Adipocyte (in vitro differentiated cells): Measurements from ENCODE around the gene STAC3.
A peak's percentile ranks its signal among the peaks of the same experiment; 100 is the strongest.

ENCODE experiments used
- DNase-seq: peaks from one replicate; pipeline ENCODE4 v3.0.0-alpha.2; 2015; ENCODE audit warnings: low read depth
- H3K27me3 ChIP-seq: replicated peaks from 2 replicates; pipeline ENCODE4 v1.7.0; 2013; ENCODE audit warnings: mild to moderate bottlenecking, low read length, moderate library complexity; ENCODE audit not compliant: control insufficient read depth, insufficient read depth
- H3K36me3 ChIP-seq: 2 replicates; pipeline ENCODE4 v1.7.0; 2013; ENCODE audit warnings: low read length, mild to moderate bottlenecking, moderate library complexity; ENCODE audit not compliant: control insufficient read depth, insufficient read depth, severe bottlenecking
- H3K4me1 ChIP-seq: 2 replicates; pipeline ENCODE4 v1.7.0; 2013; ENCODE audit warnings: mild to moderate bottlenecking, low read length, moderate library complexity; ENCODE audit not compliant: control insufficient read depth, insufficient read depth
- H3K4me3 ChIP-seq: 2 replicates; pipeline ENCODE4 v1.7.0; 2013; ENCODE audit warnings: mild to moderate bottlenecking, low read length, moderate library complexity
- H3K9ac ChIP-seq: 2 replicates; pipeline ENCODE4 v1.7.0; 2013; ENCODE audit warnings: mild to moderate bottlenecking, low read length, moderate library complexity
- H3K9me3 ChIP-seq: 2 replicates; pipeline ENCODE4 v1.7.0; 2013; ENCODE audit warnings: mild to moderate bottlenecking, low read length, moderate library complexity; ENCODE audit not compliant: control insufficient read depth

Gene STAC3

DNA sequence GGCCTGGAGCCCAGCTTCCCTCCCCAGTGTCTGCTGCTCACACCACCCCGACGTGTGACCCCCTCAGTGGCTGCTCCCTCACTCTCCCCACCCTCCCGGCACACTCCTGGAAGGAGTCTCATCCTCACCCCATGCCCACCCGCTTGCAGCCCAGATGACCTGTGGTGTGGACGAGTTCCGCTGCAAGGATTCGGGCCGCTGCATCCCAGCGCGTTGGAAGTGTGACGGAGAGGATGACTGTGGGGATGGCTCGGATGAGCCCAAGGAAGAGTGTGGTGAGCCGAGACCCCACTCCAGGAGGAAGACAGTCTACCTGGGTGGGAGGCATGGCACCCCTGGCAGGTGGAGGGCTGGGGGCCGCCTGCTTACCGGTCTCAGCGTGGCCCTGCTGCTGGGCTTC, 49.4 kb downstream of the STAC3 start:
- Histone ChIP-seq H3K9me3 (no peaks in the 10 kb centered on the region), H3K4me3 (no peak overlapping the region), H3K27me3 (no peaks in the 10 kb centered on the region), H3K4me1 (no peaks in the 10 kb centered on the region), H3K36me3 (peaks cover 99% of the 10 kb centered on the region), H3K9ac (no peak overlapping the region)
- DNase-seq, result no peak

DNA sequence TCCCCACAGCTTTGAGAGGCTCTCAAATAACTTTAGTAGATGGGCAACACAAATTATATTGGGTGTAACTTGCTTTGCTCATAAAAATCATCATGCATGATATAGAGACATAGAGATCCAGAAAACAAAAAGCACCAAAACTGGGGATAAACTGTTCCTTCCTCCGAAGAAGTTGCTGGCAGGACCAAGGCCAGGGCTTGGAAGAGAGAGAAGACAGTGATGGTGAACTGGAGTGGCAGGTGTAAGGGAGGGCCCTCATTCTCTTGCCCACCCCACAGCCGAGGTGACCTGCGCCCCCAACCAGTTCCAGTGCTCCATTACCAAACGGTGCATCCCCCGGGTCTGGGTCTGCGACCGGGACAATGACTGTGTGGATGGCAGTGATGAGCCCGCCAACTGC, 49.8 kb downstream of the STAC3 start:
- no peaks in the 10 kb centered on the region for H3K27me3 ChIP-seq
- peaks cover 99% of the 10 kb centered on the region for H3K36me3 ChIP-seq
- no peaks in the 10 kb centered on the region for H3K4me1 ChIP-seq
- H3K4me3 ChIP-seq, result no peak overlapping the region
- no peak for DNase-seq
- H3K9me3 ChIP-seq, result no peaks in the 10 kb centered on the region
- no peak overlapping the region for H3K9ac ChIP-seq

DNA sequence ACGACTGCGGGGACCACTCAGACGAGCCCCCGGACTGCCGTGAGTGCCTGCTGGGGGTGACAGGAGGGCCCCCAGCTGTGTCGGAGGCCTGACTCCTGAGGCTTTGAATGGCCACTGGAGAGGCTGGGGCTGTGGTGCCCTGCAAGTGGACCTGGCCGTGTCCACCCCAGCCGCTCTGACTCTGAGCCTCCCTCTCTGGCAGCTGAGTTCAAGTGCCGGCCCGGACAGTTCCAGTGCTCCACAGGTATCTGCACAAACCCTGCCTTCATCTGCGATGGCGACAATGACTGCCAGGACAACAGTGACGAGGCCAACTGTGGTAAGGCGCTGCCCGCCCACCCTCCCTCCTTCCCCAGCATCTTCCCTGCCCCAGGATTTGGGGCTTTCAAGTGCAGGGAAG, 50.5 kb downstream of the STAC3 start:
- DNase-seq, result no peak
- H3K9ac ChIP-seq, result no peak overlapping the region
- H3K36me3 ChIP-seq, result peaks cover 99% of the 10 kb centered on the region
- H3K4me1 ChIP-seq, result no peaks in the 10 kb centered on the region
- H3K27me3 ChIP-seq, result no peaks in the 10 kb centered on the region
- no peaks in the 10 kb centered on the region for H3K9me3 ChIP-seq
- no peak overlapping the region for H3K4me3 ChIP-seq

DNA sequence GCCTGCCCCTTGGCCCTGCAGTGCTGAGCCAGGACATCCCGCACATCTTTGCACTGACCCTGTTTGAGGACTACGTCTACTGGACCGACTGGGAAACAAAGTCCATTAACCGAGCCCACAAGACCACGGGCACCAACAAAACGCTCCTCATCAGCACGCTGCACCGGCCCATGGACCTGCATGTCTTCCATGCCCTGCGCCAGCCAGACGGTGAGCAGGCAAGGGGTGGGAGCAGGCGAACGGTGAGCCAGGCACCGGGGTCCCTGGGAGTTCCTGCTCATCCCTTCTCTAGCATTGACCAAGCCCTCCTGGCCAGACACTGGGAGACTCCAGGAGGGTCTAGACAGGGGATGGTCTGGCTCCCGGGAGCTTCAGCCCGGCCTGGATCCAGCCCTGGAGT, 51.8 kb downstream of the STAC3 start:
- Histone ChIP-seq H3K4me1 (no peaks in the 10 kb centered on the region), H3K4me3 (no peak overlapping the region), H3K27me3 (no peaks in the 10 kb centered on the region), H3K9me3 (no peaks in the 10 kb centered on the region), H3K36me3 (peaks cover 99% of the 10 kb centered on the region), H3K9ac (no peak overlapping the region)
- no peak for DNase-seq

DNA sequence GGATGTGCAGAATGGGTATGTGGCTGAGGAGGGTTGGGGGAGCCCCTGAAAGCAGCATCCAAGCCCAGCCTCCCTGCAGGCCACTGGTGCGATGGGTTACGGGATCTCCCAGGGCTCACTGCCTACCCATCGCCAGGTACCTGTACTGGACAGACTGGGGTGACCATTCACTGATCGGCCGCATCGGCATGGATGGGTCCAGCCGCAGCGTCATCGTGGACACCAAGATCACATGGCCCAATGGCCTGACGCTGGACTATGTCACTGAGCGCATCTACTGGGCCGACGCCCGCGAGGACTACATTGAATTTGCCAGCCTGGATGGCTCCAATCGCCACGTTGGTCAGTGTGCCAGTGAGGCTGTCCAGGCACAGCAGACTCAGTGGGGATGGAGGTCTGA, 52.7 kb downstream of the STAC3 start:
- Histone ChIP-seq H3K4me1 (peaks cover under 1% of the 10 kb centered on the region), H3K36me3 (peaks cover 99% of the 10 kb centered on the region), H3K27me3 (no peaks in the 10 kb centered on the region), H3K4me3 (no peak overlapping the region), H3K9ac (no peak overlapping the region), H3K9me3 (no peaks in the 10 kb centered on the region)
- no peak for DNase-seq

DNA sequence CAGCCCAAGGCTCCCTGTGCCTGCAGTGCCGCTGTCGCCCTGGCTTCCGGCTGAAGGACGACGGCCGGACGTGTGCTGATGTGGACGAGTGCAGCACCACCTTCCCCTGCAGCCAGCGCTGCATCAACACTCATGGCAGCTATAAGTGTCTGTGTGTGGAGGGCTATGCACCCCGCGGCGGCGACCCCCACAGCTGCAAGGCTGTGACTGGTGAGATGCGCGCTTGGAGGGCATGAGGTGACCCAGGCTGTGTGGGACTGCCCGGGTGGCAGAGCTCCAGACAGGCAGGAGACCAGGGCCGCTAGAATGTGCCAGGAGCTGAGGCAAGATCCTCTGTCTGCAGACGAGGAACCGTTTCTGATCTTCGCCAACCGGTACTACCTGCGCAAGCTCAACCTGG, 54.0 kb downstream of the STAC3 start:
- Histone ChIP-seq H3K9me3 (no peaks in the 10 kb centered on the region), H3K27me3 (no peaks in the 10 kb centered on the region), H3K4me1 (peaks cover 10% of the 10 kb centered on the region), H3K4me3 (no peak overlapping the region), H3K9ac (no peak overlapping the region), H3K36me3 (peaks cover 100% of the 10 kb centered on the region)
- no peak for DNase-seq

DNA sequence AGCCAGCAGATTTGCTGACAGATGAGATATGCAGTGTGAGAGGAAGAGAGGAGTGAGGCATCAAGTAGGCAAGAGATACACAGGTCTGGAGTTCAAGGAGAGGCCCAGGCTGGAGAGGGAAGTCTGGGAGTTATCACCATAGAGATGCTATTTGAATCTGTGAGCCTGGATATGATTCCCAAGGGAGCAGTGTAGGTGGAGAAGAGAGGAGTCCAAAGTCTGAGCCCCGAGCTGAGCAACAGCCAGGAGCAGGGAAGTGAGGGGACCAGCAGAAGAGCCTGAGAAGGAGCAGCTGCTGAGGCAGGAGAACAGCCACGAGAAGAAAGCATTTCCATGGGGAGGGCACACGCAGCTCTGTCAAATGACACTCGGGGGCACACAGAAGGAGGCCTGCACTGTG, 54.5 kb downstream of the STAC3 start:
- Histone ChIP-seq H3K27me3 (no peaks in the 10 kb centered on the region), H3K4me1 (peaks cover 10% of the 10 kb centered on the region), H3K36me3 (peaks cover 100% of the 10 kb centered on the region), H3K9me3 (no peaks in the 10 kb centered on the region), H3K9ac (peak overlapping the region; percentile 37), H3K4me3 (no peak overlapping the region)
- DNase-seq, result no peak

DNA sequence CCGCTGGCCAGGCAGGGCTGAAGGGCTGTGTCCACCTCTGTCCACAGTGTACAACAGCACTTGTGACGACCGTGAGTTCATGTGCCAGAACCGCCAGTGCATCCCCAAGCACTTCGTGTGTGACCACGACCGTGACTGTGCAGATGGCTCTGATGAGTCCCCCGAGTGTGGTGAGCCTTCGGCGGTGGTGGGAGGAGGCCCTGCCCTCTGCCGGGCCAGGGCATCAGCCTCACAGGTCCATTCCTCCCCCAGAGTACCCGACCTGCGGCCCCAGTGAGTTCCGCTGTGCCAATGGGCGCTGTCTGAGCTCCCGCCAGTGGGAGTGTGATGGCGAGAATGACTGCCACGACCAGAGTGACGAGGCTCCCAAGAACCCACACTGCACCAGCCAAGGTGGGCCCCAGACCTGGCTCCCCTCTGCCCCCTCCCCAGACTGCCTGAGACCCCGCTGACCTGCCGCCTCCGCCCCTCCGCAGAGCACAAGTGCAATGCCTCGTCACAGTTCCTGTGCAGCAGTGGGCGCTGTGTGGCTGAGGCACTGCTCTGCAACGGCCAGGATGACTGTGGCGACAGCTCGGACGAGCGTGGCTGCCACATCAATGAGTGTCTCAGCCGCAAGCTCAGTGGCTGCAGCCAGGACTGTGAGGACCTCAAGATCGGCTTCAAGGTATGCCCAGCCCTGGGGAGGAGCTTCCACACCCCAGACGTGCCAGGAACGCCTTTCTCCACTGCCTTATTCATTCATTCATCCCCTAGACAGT, 55.2 kb downstream of the STAC3 start:
- Histone ChIP-seq H3K4me1 (peaks cover 10% of the 10 kb centered on the region), H3K9me3 (no peaks in the 10 kb centered on the region), H3K27me3 (no peaks in the 10 kb centered on the region), H3K9ac (peak overlapping the region; percentile 37), H3K4me3 (no peak overlapping the region), H3K36me3 (peaks cover 100% of the 10 kb centered on the region)
- DNase-seq, result no peak

DNA sequence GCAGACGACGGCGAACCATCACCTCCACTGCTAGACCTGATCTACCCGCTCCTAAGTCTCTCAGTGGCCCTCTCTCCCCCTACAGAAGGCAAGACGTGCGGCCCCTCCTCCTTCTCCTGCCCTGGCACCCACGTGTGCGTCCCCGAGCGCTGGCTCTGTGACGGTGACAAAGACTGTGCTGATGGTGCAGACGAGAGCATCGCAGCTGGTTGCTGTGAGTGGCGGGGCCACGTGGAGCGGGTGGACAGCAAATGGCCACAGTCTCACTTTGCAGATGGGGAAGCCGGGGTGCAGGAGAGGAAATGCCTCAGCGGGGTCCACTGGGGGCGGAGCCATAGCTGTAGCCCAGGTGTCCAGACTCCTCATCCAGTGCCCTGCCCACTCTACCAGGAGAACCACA, 55.8 kb downstream of the STAC3 start:
- Histone ChIP-seq H3K27me3 (no peaks in the 10 kb centered on the region), H3K4me1 (peaks cover 10% of the 10 kb centered on the region), H3K9me3 (no peaks in the 10 kb centered on the region), H3K36me3 (peaks cover 100% of the 10 kb centered on the region), H3K9ac (no peak overlapping the region), H3K4me3 (no peak overlapping the region)
- DNase-seq, result no peak

DNA sequence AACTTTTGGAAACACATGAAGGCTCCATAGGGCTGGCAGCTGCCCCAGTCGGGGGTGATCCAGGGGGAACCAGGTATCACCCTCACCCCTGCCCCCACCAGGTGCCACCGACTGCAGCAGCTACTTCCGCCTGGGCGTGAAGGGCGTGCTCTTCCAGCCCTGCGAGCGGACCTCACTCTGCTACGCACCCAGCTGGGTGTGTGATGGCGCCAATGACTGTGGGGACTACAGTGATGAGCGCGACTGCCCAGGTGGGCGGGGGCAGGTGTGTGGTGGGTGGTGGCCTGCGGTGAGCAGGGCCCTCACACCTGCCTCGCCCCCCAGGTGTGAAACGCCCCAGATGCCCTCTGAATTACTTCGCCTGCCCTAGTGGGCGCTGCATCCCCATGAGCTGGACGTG, 56.7 kb downstream of the STAC3 start:
- H3K36me3 ChIP-seq, result peaks cover 100% of the 10 kb centered on the region
- H3K9ac ChIP-seq, result no peak overlapping the region
- peaks cover 10% of the 10 kb centered on the region for H3K4me1 ChIP-seq
- no peak overlapping the region for H3K4me3 ChIP-seq
- no peaks in the 10 kb centered on the region for H3K9me3 ChIP-seq
- no peaks in the 10 kb centered on the region for H3K27me3 ChIP-seq
- DNase-seq, result no peak

DNA sequence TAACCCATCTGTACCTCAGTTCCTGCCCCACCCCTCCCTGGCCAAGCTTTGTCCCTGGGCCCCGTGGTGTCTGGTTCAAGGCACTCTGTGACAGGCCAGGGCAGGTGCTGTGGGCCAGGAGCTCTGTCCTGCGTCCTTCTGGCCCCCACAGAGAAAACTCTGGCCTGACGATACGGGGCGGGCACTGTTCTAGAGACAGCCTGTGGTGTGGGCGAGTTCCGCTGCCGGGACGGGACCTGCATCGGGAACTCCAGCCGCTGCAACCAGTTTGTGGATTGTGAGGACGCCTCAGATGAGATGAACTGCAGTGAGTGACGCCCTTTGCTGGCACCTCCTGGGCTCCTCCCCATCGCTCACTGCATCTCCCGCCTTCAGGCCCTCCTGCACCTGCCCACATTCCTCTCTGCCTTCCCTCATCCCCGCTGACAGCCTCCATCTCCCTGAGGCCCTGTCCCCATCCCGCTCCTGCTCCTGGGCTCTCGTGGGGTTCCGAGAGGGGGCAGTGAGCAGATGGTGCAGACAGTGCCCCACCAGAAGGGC, 57.2 kb downstream of the STAC3 start:
- Histone ChIP-seq H3K36me3 (peaks cover 100% of the 10 kb centered on the region), H3K9me3 (no peaks in the 10 kb centered on the region), H3K4me3 (no peak overlapping the region), H3K9ac (no peak overlapping the region), H3K27me3 (no peaks in the 10 kb centered on the region), H3K4me1 (peaks cover 10% of the 10 kb centered on the region)
- no peak for DNase-seq
